Measurements from ENCODE around the gene NPY4R2. TPM values are rescaled to one million over a fixed set of nuclear protein-coding genes. Genes with fewer than 3 reads are reported as not detected.
"Not testable (repeated sequence)": the region's sequence is repeated elsewhere in the genome, so short reads cannot be mapped to it uniquely, and the experiment has no call there.

NPY4R2 gene, protein sequence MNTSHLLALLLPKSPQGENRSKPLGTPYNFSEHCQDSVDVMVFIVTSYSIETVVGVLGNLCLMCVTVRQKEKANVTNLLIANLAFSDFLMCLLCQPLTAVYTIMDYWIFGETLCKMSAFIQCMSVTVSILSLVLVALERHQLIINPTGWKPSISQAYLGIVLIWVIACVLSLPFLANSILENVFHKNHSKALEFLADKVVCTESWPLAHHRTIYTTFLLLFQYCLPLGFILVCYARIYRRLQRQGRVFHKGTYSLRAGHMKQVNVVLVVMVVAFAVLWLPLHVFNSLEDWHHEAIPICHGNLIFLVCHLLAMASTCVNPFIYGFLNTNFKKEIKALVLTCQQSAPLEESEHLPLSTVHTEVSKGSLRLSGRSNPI
- total RNA-seq (under 1 TPM in 3 of 9 donors, not detected in 6; 0.11 to 0.98 (median 0.30) TPM), polyA plus RNA-seq (not detected)
- long read RNA-seq, donor 1: 0 reads
- long read RNA-seq, donor 2: 0 reads
- long read RNA-seq, donor 3: 0 reads
- long read RNA-seq, donor 4: 0 reads
- long read RNA-seq, donor 5: 0 reads
- long read RNA-seq, donor 6: 0 reads
- long read RNA-seq, donor 7: 0 reads
- long read RNA-seq, donor 8: 0 reads
- long read RNA-seq, donor 9: 0 reads
- long read RNA-seq, donor 10: 0 reads

DNA sequence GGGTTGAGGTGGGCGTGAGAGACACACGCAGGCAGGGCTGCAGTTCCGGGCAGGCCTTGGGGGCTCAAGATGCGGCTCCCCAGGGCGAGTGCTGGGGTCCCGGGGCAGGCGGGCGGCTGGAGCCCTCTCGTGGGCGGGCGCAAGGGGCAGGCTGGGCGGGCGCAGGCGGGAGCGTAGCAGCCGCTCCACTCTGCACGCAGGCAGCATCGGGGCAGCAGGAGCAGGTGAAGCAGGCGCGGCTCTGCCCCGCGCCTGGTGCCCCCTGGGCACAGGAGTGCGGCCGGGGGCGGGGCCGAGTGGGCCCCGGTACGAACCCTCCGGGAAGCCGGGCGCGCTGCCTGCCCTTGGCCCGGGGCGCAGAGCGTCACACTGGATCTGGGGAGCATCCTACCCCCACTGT, at the start of gene NPY4R2:
TSS of gene NPY4R2 (plus strand) at position 188 of the 400 bp plus-strand sequence. CDS start 3,326 bp downstream, outside the sequence.
- H3K27ac ChIP-seq, H3K4me3 ChIP-seq: not testable (repeated sequence)

DNA sequence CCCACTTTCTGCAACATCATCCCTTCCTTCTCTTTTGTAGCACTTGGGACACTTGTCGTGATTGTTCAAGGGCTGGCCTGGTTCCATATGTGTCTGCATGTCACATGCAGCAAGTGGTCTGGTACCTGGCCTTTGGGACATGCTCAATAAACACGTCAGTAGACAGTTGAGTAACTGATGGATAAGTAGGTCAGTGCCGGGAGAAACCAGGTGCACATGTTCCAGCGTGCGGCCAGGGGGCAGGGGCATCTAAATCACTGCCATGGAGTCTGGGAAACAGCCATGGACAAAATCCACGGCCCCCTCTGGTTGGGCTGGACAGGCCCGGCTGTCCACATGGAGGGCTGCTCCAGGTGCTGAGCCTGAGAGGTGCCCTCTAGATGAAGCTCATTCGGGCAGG, 47.6 kb upstream of the NPY4R2 start:
- H3K9me3 ChIP-seq (replicated peaks in 1 of 3); intact Hi-C loops (cut with DNase I); H3K36me3 ChIP-seq (replicated peaks in 1 of 2); H3K27me3 ChIP-seq; H3K4me3 ChIP-seq; H3K27ac ChIP-seq; DNase-seq; H3K4me1 ChIP-seq (replicated peaks in 1 of 2): not testable (repeated sequence)
- WGBS, 4 donors: no CpG with 5 or more reads among the region's 8 CpGs

More for the DNA sequence above, at the start of gene NPY4R2:
- 7% methylated on average over 3 of the region's 35 CpGs; no CpG with 5 or more reads in 3 of the 4 donors for WGBS, 4 donors
- H3K36me3 ChIP-seq (replicated peaks in 1 of 2); H3K4me1 ChIP-seq (replicated peaks in 1 of 2); DNase-seq; H3K9me3 ChIP-seq (replicated peaks in 1 of 3); intact Hi-C loops (cut with DNase I); H3K27me3 ChIP-seq: not testable (repeated sequence)

DNA sequence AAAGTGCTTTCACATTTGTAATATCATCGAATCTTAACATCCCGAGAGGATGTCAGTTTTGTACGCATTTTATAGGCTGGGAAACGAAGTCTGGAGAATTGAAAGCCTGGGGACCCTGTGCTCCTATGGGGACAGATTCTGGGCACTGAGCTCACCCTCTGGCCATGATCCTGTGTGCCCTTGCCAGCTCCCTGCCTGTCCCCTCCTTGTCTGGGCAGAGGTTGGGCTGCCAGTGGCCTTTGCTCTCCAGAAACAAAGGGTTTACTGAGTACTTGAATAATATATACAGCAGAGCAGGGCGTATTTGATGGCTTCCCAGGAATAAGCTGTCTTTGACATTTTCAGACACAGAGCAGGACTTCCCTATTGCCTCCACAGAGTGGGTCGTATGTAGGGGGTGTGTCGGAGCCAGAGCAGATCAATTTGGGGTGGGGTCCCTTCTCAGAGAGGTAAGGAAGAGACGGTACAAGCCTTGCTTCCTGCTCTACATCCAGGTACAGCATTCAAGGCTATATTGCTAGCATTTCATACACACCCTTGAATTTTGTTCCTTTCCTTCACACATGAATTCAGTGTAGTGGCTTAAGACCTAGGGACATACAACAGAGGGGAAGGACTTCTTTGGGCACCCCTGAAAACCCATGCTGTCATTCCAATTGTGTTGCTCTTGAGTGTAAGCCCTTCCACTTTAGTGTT, 46.8 kb upstream of the NPY4R2 start:
- intact Hi-C loops (cut with DNase I); H3K27ac ChIP-seq; H3K36me3 ChIP-seq (replicated peaks in 1 of 2); DNase-seq; H3K4me1 ChIP-seq (replicated peaks in 1 of 2); H3K9me3 ChIP-seq (replicated peaks in 1 of 3); H3K27me3 ChIP-seq; H3K4me3 ChIP-seq: not testable (repeated sequence)
- 83 to 100% (median 87%) methylated on average over 3 to 4 of the region's 8 CpGs for WGBS, 4 donors

DNA sequence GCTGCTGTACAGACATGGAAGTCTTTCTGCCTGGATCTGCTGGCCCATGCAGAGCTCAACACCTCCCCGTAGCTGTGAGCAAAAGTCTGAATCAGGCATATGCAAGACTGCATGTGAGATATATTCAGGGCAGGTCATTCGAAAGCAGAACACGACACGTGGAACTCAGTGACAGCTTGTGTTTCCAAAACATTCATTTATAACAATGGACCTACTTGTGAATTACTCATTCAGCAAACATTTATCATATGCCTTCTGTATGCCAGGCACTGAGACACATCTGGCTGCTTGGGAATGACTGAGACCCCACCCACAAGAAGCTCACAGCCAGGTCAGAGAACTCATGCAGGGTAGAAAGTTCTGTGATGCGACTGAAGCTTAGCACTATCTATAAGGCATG, 46.2 kb upstream of the NPY4R2 start:
- DNase-seq; H3K4me1 ChIP-seq (replicated peaks in 1 of 2); H3K27ac ChIP-seq; intact Hi-C loops (cut with DNase I); H3K27me3 ChIP-seq; H3K9me3 ChIP-seq (replicated peaks in 1 of 3); H3K4me3 ChIP-seq; H3K36me3 ChIP-seq (replicated peaks in 1 of 2): not testable (repeated sequence)
- WGBS, 4 donors: no CpG with 5 or more reads among the region's 5 CpGs

DNA sequence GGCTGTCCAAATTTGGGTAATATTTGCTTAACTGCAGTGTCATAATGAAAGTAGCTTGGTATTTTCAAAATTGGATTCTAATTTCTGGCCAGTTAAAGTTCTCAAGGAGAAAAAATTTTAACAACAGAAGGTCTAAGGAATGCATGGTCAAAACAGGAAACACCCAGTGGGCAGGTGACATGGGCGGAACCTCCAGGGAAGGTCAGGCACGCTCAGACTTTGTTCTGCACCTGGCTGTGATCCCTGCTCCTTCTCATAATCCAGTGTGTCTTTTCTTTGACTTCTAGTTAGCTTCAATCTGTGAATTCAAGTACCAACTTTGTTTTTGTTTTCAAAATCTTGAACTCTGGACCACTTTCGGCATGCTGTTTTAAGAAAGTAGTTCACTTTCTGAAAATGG, 34.2 kb upstream of the NPY4R2 start:
- whole genome bisulfite sequencing, 4 donors: no CpG with 5 or more reads among the region's 3 CpGs
- intact Hi-C loops (cut with DNase I); H3K36me3 ChIP-seq (replicated peaks in 1 of 2); DNase-seq; H3K27ac ChIP-seq; H3K27me3 ChIP-seq; H3K4me3 ChIP-seq; H3K4me1 ChIP-seq (replicated peaks in 1 of 2); H3K9me3 ChIP-seq (replicated peaks in 1 of 3): not testable (repeated sequence)

DNA sequence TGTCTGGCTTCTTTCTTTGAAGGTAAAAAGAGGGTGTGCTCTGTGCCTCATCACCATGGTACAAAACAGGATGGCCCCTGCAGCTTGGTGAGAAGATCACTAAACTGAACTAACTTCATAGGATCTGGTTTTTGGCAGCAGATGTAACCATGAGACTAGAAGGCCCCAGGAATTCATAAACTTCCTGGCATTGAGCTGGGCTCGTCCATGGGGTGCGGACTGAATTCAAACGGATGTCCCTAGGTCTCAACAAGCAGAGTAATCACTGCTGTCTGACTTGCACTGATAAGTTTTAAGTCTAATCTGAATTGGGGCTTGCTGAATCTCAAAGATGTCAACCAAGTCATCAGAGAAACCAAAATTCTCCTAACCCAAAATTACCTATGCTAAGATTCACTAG, 33.5 kb upstream of the NPY4R2 start:
- H3K4me3 ChIP-seq; H3K27ac ChIP-seq; H3K4me1 ChIP-seq (replicated peaks in 1 of 2); intact Hi-C loops (cut with DNase I); H3K9me3 ChIP-seq (replicated peaks in 1 of 3); H3K36me3 ChIP-seq (replicated peaks in 1 of 2); DNase-seq; H3K27me3 ChIP-seq: not testable (repeated sequence)
- no CpG with 5 or more reads among the region's 3 CpGs for WGBS, 4 donors

DNA sequence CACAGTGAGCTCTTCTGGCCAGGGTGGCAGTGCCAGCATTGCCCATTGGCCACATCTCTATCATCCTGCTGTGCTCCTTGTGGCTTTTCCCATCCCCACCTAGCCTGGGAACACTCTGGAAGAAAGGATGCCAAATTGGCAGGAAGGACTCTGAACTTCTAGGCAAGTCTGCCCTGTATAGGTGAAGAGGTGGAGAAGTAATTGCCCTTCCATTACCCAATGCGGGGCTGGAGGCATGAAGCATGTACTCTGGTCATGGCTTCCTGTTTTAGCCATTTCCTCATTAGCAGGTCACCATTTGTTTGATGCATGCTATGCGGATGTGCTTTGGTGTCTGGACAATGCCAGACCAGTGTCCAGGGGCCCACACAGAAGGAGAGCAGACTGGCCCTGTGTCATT, 32.1 kb upstream of the NPY4R2 start:
- H3K4me1 ChIP-seq (replicated peaks in 1 of 2); H3K27ac ChIP-seq; H3K36me3 ChIP-seq (replicated peaks in 1 of 2); H3K27me3 ChIP-seq; intact Hi-C loops (cut with DNase I); H3K4me3 ChIP-seq; DNase-seq; H3K9me3 ChIP-seq (replicated peaks in 1 of 3): not testable (repeated sequence)
- WGBS, 4 donors: no CpG with 5 or more reads among the region's 2 CpGs

DNA sequence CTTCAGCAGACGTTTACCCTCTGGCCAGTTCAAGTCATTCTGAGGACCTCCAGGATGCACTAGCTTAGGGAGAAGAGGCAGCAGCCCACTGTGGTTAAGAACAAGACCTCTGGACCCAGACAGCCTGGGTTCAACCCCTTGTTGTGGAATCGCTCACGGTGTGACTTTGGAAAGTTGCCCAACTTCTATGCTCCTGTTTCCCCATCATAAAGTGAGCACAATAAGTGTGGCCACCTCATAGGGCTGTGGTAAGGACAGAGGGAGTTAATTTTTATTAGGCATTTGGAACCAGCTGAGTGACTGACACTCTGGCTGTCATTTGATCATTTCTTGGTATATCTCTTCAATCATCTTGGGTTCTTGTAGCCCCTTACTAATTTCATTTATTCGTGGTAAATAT, 31.6 kb upstream of the NPY4R2 start:
- WGBS, 4 donors: no CpG with 5 or more reads among the region's 4 CpGs
- H3K27ac ChIP-seq; DNase-seq; intact Hi-C loops (cut with DNase I); H3K4me3 ChIP-seq; H3K27me3 ChIP-seq; H3K4me1 ChIP-seq (replicated peaks in 1 of 2); H3K9me3 ChIP-seq (replicated peaks in 1 of 3); H3K36me3 ChIP-seq (replicated peaks in 1 of 2): not testable (repeated sequence)

DNA sequence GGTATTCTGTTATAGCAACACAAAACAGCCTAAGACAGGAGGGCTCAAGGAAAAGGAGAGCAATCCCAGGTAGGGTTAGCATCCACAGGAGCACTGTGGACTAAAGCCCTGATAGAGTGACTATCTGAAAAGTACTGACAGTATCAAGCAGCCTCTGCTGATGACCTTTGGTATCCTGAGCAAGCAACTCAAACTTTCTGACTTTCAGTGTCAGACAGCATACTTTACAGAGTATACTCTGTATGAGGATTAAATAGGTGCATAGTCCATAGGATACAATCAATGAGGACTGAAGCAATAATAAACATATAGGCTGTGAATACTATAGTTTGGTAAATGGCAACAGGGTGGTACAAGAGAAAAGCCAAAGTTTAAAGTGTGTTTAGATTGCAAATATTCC, 27.7 kb upstream of the NPY4R2 start:
- H3K27me3 ChIP-seq; DNase-seq; H3K36me3 ChIP-seq (replicated peaks in 1 of 2); H3K4me3 ChIP-seq; H3K27ac ChIP-seq; intact Hi-C loops (cut with DNase I); H3K9me3 ChIP-seq (replicated peaks in 1 of 3); H3K4me1 ChIP-seq (replicated peaks in 1 of 2): not testable (repeated sequence)

DNA sequence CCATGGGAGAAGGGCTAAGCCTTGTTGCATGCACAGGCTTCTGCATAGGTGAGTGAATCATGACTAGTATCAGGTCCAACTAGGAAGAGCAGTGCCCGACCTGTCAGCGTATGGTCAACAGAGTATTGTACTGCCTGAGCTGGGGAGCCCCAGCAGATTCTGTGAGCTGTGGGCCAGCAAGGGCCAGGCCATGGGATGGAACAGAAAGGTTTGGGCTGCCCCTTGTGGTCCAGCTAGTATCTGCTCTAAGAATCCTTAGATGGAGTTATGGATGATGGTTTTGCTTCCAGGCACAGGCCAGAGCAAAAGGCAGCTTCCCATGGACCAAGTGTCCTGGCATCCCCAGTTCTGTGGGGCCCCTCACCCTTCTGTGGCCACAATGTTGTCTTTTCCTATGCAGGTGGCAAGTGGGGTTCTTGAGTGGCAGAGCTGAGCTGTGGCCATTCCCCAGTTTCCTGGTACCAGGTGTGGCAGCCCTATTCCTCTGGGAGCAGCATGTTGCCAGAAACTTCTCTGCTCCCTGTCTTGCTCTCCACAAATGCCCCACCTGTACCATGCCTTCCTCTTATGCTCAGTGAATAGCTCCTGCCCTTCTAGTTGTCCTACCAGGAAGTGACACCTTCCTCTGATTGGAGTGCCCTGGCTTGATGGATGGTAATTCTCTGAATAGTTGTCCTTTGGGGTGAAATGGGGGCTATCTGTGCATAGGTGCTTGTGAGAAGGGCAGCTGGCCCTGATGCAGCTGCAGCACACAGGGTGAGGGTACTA, 25.8 kb upstream of the NPY4R2 start:
- 80 to 94% methylated on average over 2 of the region's 2 CpGs; no CpG with 5 or more reads in 2 of the 4 donors for WGBS, 4 donors

More for the DNA sequence above, 25.8 kb upstream of the NPY4R2 start:
- H3K27me3 ChIP-seq; H3K27ac ChIP-seq; DNase-seq; H3K9me3 ChIP-seq (replicated peaks in 1 of 3); H3K4me3 ChIP-seq; H3K36me3 ChIP-seq (replicated peaks in 1 of 2); intact Hi-C loops (cut with DNase I); H3K4me1 ChIP-seq (replicated peaks in 1 of 2): not testable (repeated sequence)
